GM18519 (cell line): ENCODE results near the gene CHD9.

ENCODE experiments used
- ATAC-seq: cut with Tn5 transposase; IDR thresholded peaks from one replicate; pipeline ENCODE4 v1.9.1; 2021; ENCODE audit warnings: mild to moderate bottlenecking, moderate library complexity; ENCODE audit not compliant: unreplicated experiment, low FRiP score

The CHD9 gene

GRCh38 chr16:53123747-53124146 lies 69.0 kb downstream of the CHD9 start:
- ATAC-seq, result no peak

GRCh38 chr16:53126390-53126789 lies 71.6 kb downstream of the CHD9 start:
- no peak for ATAC-seq

GRCh38 chr16:53129281-53130158 lies 74.7 kb downstream of the CHD9 start:
- no peak for ATAC-seq

GRCh38 chr16:53130159-53131049 lies 75.6 kb downstream of the CHD9 start:
- ATAC-seq, result peak; percentile 79

DNA sequence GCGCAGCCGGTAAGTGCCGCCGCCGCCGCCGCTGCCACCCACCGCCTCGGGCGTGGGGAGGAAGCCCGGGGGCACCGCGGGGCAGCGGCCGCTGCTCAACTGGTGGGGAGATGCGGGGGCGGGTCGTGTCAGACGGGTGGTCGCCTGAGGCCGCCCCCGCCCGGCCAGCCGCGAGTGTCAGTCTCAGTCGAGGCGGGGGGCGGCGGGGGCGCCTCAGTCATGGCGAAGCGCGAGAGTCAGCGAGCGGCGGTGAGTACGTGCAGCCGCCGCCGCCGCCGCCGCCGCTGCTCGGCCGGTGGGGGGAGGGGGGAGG lies 76.2 kb downstream of the CHD9 start:
- ATAC-seq, result no peak

DNA sequence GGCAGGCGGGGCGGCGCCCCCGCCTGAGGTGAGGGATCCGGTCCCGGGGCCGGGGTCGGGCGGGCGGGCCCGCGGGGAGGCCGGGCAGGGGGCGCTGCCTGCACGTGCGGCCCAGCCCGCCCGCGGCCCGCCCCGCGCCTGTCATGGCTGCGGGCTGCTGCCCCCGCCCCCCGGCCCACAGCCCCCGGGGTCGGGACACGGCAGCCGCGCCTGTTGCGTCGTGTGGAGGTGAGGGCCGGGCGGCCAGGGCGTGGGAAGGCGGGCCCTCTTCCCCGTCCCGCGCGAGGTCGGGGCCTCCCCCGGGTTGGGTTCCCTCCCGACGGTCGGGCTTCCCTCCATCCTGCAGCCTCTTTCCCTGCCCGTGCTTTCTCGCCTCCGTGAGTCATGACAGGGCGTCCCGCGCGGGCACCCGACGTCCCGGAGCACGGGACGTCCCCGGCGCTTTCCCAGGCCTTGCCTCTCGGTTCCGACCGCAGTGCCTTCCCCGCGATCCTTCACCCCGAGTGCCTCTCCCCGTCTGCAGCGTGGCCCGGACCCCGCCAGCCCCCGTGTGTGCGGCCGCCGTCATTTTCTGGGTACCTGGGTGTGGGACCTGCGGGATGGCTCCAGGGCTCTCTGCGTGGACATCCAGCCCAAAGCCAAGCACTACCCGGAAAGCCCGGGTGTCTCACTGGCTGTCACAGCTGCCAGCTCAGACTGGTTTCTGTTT lies 76.7 kb downstream of the CHD9 start:
- no peak for ATAC-seq

- no peak for ATAC-seq
These were observed 77.6 kb downstream of the CHD9 start for GRCh38 chr16:53132406-53132805.

GRCh38 chr16:53135329-53135728 lies 80.5 kb downstream of the CHD9 start:
- no peak for ATAC-seq

GRCh38 chr16:53142823-53143568 lies 88.2 kb downstream of the CHD9 start:
- no peak for ATAC-seq

GRCh38 chr16:53147500-53148065 lies 92.8 kb downstream of the CHD9 start:
- ATAC-seq, result no peak

- no peak for ATAC-seq
These were observed 96.0 kb downstream of the CHD9 start for GRCh38 chr16:53150769-53151168.

- no peak for ATAC-seq
These were observed 97.5 kb downstream of the CHD9 start for GRCh38 chr16:53152329-53152728.

DNA sequence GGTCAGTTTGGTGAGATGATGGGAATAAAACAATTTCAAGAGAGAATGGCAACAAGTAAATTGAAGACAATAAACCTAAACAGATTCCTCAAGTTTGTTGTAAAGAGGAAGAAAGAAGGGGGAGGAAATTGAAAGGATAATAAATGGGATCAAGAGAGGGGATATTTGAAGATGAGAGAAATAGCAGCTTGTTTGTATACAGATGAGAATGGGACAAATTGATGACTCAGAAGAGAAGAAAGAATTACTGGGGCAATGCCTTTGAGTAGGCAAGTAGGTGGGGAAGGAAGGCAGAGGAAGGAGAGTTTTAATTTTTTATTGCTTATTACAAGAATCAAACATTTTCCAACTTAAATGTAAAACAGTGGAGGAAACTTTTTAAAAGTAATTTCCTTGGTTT lies 98.3 kb downstream of the CHD9 start:
- no peak for ATAC-seq

- ATAC-seq, result no peak
These were observed 99.7 kb downstream of the CHD9 start for GRCh38 chr16:53154513-53154912.

- ATAC-seq, result no peak
These were observed 101.7 kb downstream of the CHD9 start for GRCh38 chr16:53156516-53156915.

GRCh38 chr16:53159781-53160436 lies 105.1 kb downstream of the CHD9 start:
- peak; percentile 41 for ATAC-seq

DNA sequence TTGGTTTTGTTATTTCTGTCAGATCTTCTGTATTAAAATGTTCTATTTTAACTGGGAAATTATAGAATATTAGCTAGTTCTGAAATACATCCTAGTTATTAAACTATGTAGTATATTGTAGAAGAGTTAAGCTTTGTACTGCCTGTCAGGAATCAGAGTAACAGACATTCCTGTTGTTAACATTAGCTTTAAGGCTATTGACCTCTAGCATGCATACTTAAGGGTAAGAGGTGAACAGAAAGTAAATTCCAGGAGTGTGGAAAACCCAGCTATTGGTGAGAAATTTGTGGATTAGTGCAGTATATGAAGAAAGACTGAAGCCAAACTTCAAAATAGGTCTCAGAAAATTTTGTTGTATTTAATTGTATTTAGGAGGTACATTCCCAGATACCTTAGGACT lies 111.3 kb downstream of the CHD9 start:
- no peak for ATAC-seq

- ATAC-seq, result no peak
These were observed 114.0 kb downstream of the CHD9 start for GRCh38 chr16:53168744-53169143.

DNA sequence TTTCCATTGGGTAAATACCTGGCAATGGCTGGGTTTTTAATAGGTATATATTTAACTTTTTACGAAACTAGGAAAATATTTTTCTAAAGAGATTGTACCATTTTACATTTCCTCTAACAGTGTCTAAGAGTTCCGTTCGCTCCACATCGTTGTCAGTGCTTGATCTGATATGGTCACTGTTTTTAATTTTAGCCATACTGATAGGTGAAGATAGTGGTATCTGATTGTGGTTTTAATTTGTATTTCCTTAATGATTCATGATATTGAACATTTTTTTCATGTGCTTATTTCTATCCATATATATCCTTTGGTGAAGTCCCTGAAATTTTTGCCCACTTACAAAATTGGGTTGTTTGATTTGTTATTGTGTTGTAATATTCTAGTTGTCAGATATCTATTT lies 117.7 kb downstream of the CHD9 start:
- ATAC-seq, result no peak

GRCh38 chr16:53175118-53175517 lies 120.3 kb downstream of the CHD9 start:
- no peak for ATAC-seq
